Activated gamma-delta T cell treated with Interleukin-2 at 50 U/mL for 16 hours (primary cell): Measurements from ENCODE around the gene AGRP.
A peak's percentile ranks its signal among the peaks of the same experiment; 100 is the strongest.
"Not testable (repeated sequence)": the region's sequence is repeated elsewhere in the genome, so short reads cannot be mapped to it uniquely, and the experiment has no call there.

Experiments
- DNase-seq: peaks from one replicate; pipeline ENCODE4 v3.0.0-alpha.2; 2020

The AGRP gene

GRCh38 chr16:67504031-67505021 lies 21.0 kb upstream of the AGRP start:
- peak; percentile 30 for DNase-seq

- no peak for DNase-seq
These were observed 15.8 kb upstream of the AGRP start for GRCh38 chr16:67499106-67499505.

- DNase-seq = no peak
These were observed 7.2 kb upstream of the AGRP start for GRCh38 chr16:67490335-67491096.

DNA sequence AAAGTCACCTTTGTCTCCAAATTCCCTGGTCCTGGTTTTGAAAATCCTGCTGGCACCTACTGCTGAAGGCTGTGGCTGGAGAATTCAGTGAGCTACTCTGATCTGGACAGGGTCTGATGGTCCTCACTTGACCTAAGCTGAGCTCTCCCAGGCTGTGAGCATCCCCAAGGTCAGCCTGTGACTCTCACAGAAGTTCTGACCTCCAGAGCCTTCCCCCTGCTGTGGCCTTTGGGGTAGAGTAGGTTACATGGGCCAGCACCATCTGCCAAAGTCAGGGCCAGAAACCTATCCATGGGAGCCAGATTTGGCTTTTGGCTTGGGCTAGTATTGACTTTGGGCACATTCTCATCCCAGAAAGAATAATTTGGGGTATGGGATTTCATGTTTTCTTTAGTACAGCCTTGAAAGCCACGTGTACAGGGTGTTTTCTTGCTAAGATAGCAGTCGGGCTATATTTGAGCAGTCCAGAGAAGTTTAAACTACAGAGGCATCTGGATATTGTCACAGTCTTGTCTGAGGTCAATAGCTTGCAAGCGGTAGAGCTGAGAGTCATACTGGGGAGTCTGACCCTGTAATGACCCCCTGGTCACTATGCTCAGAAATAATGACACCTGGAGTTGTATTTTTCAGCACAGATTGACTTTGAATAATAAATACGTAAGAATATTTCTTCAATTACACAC lies 6.2 kb upstream of the AGRP start:
- no peak for DNase-seq

- not testable (repeated sequence) for DNase-seq
These were observed 4.2 kb upstream of the AGRP start for GRCh38 chr16:67487561-67487960.

GRCh38 chr16:67486805-67487204 lies 3.5 kb upstream of the AGRP start:
- no peak for DNase-seq

GRCh38 chr16:67483731-67484525 lies 581 bp upstream of the AGRP start:
- no peak for DNase-seq

DNA sequence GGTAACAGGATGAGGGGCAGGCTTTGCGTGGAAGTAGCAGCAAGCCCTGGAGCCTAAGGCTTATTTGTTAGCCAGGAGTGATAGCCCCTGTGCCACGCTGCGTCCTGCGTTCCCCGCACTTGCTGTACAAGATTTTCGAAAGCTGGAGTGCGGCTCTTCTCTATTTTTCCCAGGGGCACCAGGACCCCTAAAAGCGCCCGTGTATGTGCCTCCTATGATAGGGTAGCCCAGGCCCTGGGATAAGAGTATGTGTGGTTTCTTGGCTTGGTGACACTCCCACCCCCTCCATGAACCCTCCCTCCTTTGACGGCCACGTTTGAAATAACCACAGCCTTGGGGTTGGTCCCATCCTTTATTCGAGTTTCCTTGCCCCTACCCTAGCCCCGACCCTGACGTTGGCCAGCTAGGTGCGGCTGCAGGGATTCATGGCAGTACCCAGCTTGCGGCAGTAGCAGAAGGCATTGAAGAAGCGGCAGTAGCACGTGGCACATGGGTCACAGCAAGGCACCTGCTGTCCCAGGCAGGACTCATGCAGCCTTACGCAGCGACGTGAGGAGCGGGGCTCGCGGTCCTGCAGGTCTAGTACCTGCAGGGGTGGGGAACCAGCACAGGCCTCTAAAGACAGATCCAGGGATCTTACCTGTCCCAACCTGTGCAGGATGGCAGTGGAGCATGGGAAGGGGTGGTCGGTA lies 968 bp downstream of the AGRP start:
- no peak for DNase-seq

- peak; percentile 31 for DNase-seq
These were observed 1.6 kb downstream of the AGRP start for GRCh38 chr16:67481561-67482232.

DNA sequence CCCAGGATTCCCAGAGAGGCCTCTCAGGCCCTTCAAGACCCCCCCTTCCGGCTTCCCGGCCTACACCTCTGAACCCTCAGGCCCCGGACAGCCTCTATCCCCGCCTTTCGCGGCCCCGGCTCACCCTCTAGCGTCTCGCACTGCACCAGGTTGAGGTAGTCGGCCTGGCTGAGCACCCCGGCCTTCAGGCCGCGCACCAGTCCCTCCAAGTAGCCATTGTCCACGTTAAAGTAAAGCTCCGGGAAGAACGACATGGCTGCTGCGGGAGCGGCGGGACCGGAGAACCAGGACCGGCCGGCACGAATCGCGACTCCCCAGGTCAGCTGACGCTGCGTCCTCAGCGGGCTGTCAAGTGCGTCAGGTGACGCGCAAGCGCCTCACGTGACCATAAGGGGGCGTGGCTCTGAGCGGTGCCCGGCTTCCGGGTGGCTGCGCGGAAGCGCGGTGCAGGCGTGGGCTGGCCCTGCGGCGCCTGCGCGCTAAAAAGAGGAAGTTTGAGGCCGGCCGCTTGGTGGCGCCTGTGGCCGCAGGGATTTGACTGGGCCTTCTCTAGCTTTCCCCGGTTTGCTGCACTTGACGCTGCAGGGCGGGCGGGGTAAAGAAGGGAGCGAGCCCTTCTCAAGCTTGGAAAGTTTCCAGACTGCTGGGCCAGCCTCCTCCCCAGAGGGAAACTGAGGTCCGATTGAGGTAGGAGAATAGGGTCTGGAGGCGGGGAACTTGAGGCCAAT lies 2.4 kb downstream of the AGRP start, which contains the start of gene ATP6V0D1:
Gene ATP6V0D1, minus strand, starts transcription at position 325 of the 728 bp plus-strand sequence. Its CDS starts 71 bp downstream, at position 254.
- peak; percentile 99 for DNase-seq

DNA sequence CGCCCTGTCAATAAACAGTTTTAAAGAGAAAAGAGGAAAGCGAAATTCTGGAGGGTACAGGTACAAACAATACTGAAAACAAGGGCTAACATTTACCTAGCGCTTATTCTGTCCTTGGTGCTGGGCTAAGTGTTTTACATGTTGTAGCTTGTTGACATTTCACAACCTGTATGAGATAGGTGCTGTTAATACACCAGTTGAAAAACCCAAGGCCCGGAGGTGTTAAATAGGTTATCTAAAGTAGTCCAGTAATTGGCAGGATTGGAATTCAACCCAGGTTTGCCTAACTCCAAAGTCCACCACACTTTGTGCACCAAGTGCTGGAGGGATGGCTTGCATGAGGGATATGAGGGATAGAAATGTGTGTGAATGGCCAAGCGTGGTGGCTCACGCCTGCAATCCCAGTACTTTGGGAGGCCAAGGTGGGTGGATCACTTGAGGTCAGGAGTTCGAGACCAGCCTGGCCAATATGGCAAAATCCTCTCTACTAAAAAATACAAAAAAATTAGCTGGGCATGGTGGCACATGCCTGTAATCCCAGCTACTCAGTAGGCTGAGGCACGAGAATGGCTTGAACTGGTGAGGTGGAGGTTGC lies 5.3 kb downstream of the AGRP start:
- DNase-seq = no peak

DNA sequence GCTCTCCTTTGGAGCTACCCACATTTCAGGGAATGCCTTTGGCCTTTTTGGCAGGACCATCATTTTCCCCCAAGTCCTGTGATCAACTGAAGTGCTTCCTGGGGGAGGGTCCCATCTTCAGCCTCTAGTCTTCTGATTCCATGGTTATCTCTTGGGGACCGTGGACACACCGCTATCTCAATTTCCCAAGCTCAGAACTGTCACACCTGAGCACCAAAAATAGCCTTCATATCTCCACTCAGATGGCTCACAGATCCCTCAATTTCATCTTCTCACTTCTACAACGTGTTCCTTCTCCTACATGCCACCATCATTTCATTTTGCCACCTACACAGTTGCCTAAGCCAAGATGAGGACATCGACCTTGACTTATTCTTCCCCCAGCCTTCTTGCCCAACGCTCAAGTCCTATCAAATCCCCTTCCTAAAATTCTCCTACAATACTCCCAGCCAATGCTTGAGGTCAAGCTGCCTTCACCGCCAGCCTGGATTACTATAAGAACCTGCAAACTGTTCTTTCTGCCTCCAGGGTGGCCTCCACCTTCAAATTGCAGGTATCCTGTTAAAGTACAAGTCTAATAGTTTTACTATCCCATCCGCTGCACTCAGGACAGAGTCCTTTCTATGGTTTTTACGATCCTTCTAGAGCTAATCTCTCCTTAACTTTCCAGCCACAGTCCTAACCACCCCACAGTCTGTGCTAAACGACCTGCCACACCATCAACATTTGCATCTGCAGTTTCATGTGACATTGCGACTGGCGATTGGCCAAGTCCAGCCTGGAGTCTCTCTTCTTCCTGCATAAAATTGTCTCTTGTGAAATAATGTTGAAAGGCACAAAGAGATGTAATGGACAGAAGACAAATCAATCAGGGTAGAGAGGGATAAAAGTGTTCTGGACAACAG lies 8.5 kb downstream of the AGRP start:
- DNase-seq = no peak

DNA sequence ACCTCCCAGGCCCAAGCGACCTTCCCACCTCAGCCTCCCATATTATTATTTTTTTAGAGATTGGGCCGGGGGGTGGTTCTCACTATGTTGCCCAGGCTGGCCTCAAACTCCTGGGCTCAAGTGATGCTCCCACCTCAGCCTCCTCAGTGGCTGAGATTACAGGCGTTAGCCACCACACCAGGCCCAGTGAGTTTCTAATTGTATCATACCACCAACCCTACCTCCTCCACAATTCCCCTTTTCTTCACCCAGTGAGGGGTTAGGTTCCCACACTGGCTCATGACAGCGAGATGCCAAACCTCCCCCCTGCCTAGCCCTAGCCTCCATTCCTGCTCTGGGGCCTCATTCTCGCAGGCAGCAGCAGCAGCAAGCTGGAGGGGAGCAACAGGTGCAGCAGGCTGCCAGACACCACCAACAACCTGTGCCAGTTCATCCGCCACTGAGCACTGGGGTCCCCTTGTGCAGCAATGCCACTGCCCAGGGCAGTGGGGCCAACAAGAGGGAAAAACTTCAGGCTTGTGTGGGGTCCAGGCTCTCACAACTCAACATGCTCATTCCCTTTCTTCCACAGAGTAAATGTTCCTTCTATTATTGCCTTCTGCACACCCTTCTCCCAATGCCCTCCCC lies 11.5 kb downstream of the AGRP start:
- DNase-seq = no peak

- no peak for DNase-seq
These were observed 13.0 kb downstream of the AGRP start for GRCh38 chr16:67470359-67470758.

DNA sequence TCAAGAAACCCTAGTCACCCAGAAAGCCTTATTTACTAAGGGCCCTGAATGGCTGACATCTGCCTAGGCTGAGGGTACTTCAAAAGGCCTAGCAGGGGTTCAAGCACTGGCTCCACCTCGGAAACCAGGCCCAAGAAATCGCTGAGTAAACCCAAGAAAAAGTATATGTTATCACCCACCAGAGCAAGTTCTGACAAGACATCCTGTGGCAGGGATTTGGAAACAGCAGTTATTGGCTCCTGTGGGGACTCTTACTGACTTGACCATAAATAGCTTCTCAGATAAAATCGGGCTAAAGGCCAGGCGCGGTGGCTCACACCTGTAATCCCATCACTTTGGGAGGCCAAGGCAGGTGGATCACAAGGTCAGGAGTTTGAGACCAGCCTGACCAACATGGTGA lies 14.6 kb downstream of the AGRP start:
- no peak for DNase-seq

GRCh38 chr16:67466581-67466980 lies 16.8 kb downstream of the AGRP start:
- DNase-seq = no peak

- DNase-seq = no peak
These were observed 18.8 kb downstream of the AGRP start for GRCh38 chr16:67464565-67464964.

GRCh38 chr16:67463691-67464090 lies 19.7 kb downstream of the AGRP start:
- DNase-seq = no peak
